Activated CD4-positive, CD25-positive, alpha-beta regulatory T cell treated with anti-CD3 and anti-CD28 coated beads, Interleukin-2, amount 50 U/mL, for 72 hours (primary cell): Measurements from ENCODE around the gene EI24.
A peak's percentile ranks its signal among the peaks of the same experiment; 100 is the strongest.
"Not testable (repeated sequence)": the region's sequence is repeated elsewhere in the genome, so short reads cannot be mapped to it uniquely, and the experiment has no call there.

Experiments used
- DNase-seq: peaks from one replicate; pipeline ENCODE4 v3.0.0; 2021

The EI24 gene

DNA sequence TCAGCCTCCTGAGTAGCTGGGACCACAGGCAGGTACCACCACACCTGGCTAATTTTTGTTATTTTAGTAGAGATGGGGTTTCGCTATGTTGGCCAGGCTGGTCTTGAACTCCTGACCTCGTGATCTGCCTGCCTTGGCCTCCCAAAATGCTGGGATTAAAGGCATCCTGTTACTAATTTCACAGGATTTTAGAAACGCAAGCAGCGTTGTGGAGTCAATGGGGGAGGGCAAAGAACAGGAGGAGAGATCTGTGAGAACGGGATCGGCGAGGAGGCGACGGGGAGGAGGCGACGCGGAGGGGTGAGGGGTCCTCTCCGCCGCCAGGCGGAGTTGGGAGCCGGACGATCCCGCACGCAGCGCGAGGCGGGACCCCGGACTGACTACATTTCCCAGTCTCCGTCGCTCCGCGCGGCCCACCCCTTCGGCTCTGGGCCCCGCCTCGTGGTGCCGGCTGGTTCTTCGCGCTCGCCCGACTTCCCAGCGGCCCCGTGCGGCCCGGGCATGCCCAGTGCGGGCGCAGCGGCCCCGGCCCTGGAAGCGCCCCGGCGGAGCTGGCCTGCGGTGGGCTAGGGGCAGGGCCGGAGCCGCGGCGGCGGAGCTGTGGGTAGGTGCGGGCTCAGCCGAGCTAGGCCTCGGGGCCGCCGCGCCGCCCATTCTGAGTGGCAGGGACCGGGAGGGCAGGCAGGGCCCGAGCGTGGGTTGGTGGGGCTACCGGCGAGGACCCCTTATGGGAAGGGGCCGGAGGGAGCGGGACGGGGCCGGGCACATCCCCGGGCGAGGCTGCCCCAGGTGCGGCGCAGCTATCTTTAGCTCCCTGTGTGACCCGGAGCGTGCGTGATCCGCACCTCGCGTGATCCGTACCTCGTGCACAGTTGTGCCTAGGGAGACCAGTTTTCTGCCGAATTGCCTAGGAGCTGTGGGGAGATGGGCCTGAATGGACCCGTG, at the start of gene EI24:
Gene EI24, plus strand, starts transcription at position 508 of the 945 bp plus-strand sequence. CDS start 3,051 bp downstream, outside the sequence.
- DNase-seq, result peak; percentile 85

DNA sequence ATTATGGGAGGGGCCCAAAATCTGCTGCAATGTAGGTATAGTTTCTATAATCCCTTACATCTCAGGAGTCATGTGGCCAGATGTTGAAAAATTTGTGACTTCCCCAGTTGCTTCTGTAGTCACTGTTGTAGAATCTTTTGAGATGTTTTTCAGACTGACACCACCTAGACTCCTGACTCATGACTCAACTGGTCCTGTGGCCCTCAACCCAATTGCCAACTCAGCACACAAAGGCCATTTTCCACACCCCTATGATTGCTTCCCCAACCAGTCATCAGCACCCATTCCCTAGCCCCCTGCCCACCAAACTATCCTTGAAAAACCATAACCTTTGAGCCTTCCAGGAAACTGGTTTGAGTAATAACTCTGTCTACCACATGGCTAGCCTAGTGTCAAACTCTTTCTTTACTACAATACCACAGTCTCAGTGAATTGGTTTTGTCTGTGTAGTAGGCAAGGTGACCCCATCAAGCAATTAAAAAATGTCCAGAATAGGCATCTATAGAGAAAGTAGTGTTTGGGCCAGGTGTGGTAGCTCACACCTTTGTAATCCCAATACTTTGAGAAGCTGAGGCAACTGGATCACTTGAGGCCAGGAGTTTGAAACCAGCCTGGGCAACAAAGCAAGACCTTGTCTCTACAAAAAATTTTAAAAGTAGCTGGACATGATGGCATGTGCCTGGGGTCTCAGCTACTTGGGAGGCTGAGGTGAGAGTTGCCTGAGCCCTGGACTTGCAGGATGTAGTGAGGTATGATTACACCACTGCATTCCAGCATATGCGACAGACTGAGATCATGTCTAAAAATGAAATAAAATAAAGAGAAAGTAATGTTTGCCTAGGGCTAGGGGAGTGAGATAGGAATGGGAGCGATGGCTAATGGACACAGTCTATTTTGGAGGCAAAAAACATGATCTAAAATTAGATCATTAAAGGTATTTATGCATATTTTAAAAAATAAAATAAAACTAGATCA, 49.1 kb upstream of the EI24 start:
- DNase-seq, result no peak

DNA sequence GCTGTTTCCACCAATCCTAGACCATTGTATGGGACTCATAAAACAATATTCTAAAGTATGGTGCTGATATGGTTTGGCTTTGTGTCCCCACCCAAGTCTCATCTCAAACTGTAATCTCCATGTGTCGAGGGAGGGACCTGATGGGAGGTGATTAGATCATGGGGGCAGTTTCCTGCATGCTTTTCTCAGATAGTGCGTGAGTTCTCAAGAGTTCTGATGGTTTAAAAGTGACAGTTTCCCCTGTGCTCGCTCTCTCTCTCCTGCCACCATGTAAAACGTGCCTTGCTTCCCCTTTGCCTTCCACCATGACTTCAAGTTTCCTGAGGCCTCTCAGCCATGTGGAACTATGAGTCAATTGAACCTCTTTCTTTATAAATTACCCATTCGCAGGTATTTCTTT, 44.0 kb upstream of the EI24 start:
- DNase-seq, result no peak

DNA sequence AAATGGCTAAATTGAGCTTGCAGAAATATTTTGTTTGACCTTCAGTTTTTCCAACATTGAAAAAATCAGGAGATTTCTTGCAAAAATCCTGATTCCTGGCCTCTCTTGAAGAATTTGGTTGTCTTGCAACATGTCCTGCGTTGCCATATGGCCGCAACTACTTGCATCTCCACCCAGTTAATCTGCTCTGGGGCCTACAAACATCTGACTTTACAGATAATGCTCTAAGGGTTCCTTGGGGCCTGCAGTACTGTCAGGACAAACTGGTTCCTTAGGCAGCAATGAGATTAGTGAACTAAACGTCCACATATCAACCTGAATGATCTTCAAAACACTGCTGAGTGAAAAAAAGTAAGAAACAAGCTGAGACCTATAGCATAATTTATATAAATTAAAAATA, 36.6 kb upstream of the EI24 start:
- no peak for DNase-seq

DNA sequence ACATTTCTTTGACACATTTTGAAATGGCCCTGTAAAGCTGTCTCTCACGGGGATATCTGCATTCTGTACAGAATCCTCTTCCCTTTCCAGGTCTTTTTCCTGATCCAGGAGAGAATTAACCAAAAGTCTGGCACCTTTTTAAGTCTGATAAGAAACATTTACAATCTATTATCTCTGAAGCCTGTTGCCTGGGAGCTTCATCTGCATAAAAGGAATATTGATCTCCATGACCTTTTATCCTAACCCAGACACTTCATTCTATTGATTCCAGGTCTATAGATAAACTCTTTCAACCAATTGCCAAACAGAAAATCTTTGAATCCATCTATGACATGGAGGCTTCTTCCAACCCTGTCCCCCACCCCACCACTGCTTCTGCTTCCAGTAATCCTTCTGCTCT, 33.7 kb upstream of the EI24 start:
- no peak for DNase-seq

DNA sequence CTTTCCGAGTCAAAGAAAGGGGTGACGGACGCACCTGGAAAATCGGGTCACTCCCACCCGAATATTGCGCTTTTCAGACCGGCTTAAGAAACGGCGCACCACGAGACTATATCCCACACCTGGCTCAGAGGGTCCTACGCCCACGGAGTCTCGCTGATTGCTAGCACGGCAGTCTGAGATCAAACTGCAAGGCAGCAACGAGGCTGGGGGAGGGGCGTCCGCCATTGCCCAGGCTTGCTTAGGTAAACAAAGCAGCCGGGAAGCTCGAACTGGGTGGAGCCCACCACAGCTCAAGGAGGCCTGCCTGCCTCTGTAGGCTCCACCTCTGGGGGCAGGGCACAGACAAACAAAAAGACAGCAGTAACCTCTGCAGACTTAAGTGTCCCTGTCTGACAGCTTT, 32.4 kb upstream of the EI24 start:
- DNase-seq, result not testable (repeated sequence)

DNA sequence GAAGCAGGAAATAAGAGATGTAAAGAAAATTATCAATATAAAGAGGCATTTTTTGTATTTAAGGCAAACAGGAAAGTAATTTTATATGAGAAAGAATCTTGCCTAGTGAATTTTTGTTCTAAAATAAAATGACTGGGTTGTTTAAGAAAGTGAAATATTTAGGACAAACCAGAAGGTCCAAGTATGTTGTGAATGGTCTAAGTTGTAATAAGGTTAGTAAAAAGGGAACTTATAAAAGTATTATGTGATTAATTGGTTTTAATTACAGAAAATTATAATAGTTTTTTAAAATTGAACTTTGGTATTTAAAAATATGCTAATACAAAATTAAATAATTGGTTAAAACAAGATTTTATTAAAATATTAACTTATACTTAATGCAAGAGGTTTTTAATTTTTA, 26.6 kb upstream of the EI24 start:
- DNase-seq, result no peak

DNA sequence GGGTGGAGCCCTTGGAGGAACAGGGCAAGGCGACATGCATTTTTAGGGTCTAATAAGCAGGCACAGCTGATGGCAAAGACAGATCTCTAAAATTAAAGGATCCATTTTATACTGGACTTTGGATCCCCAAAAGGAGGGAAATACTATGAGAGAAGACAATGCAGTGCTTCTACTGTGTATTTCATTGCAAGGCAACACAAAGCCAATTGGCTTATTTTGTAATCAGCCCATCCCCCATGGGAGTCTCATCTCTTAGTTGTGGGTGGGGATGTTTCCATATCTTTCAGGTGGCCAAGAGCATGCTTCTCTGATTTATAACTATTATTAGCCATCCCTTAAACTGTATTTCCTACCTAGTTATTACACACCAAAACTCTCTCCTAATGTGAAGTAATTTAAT, 18.5 kb upstream of the EI24 start:
- DNase-seq, result no peak

DNA sequence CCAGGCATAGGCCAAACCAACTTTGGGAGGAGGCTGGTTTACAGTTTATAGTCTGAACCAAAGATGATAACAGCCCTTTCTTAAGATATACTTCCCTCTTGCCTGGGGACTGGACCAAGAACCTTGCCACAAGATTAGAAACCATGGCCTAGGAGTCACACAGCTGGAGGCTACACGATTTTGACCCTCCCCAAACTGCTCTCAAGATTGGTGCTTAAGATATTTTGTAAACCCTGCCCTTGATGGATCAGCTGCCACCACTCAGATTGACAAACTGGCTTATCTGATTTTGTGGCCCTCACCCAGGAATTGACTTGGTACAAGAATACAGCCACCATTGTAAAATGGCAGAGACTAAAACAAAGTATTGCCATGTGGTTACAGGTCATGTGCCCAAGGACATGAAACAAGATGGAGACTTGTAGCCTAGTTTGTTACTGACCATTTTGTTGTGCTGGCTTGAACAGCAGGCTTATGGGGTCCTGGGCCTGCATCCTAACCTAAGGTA, 17.4 kb upstream of the EI24 start:
- DNase-seq, result no peak

DNA sequence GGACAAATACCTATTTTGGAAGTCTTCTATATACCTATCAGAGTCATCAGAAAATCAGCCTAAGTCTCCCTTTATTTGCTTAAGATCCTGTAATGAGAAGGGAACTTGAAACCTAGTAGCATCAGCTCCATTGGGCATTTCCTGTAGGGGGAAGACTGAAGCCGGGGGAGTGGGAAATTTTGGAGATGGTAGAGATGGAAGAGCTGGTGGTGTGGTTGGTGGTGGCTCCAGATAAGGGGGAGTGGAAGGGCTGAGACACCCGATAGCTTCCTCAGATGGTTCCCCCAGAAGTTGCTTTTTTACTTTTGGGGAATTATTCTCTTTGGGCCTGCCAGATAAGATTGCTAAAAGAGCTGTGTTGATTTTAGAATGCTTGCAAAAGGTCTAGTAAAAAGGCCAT, 16.4 kb upstream of the EI24 start:
- no peak for DNase-seq

DNA sequence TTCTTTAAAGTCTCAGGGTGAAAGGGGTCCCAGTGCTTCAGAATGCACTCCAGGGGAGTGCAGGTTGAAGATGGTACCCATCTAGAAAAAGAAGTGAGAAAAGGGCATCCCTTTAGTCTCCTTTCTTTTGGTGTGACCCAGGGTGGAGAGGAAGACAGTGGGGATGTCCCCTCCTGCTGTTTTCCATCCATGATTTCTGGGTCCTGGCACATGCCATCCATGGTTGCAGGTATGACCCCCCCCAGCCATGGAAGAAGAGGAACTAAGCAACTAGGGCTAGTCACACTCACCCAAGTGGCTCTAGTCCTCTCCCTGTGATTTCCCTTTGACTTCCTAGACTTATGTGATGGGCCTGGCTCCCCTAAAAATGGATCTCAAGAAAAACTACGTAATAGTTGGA, 15.9 kb upstream of the EI24 start:
- DNase-seq, result no peak

DNA sequence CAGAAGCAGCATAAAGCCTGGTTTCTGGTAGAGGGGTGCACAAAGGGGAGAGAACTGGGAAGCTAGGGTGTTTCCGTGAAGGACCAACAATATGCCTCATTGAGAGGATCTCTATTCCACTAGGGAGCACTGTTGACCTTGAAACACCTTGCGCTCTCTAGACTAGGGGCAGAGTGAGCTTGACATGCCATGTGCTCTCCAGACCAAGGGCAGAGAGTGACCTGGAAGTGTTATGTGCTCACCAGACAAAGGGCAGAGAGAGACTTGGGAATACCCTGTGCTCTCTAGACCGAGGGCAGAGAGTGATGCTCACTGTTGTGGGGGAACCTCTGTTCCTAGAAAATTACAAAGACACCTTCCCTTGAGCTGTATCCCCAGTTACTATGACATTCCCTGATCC, 15.2 kb upstream of the EI24 start:
- no peak for DNase-seq

DNA sequence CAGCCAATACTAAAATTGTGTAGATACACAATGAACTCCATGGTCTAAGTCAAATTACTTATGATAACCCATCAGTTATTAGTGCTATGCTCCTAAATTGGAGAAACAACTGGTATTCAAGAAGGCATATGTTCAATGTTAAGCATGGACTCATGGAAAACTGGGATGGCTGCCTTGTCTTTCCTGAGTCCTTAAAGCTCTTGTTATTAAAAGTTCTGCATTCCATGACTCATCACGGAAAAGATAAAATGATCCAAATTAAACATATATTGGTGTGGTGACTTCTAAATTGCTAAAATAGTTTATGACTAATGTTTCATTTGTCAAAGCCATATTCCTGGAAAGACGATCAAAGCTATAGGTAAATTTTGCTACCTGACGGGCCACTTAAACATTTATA, 9.4 kb upstream of the EI24 start:
- no peak for DNase-seq

DNA sequence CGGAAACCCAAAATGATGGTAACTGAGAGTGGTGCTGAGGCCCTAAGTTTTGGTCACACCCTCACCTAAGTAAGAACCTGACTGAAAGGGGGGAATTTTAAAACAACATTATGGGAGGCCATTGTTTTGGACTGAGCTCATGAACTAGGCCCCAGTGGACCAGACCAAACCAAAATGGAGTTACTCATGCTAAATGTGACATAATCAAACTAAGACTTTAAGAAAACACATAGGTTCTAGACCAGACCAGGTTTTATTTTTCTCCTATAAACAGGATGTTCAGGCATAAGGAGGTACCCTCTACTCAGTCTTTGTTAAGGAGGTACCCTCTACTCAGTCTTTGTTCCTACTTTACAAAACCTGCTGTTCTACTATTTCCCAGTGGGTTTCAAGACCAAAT, 7.4 kb upstream of the EI24 start:
- DNase-seq, result no peak

DNA sequence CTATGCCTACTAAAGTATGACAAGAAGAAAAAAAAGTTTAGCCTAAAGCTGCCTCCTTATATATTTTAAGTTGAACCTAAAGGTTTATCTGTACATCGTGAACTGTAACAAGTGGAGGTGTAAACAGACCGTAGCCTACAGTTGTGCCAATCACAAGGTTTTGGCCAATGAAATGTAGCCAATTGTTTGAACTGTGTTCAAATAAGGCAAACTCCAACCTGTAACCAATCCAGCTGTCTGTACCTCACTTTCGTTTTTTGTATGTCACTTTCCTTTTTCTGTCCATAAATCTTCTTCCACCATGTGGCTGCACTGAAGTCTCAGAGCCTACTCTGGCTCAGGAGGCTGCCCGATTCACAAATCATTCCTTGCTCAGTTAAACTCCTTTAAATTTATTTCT, 6.8 kb upstream of the EI24 start:
- no peak for DNase-seq

DNA sequence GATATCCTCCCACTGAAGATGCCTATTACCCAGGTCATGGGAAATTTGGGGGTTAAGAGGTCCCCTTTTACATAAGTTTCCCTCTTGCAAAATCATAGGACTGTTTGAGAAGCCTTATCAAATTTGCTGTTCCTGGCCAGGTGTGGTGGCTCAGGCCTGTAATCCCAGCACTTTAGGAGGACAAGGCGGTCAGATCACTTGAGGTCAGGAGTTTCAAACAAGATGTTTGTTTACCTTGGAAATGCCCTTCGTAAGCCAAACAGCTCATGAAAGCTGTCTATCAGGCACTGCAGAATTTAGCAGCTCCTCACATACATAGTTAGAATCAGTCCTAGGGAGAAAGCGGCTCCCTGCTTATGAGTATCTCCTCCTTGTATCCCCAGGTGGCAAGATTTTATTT, 4.9 kb upstream of the EI24 start:
- DNase-seq, result no peak

DNA sequence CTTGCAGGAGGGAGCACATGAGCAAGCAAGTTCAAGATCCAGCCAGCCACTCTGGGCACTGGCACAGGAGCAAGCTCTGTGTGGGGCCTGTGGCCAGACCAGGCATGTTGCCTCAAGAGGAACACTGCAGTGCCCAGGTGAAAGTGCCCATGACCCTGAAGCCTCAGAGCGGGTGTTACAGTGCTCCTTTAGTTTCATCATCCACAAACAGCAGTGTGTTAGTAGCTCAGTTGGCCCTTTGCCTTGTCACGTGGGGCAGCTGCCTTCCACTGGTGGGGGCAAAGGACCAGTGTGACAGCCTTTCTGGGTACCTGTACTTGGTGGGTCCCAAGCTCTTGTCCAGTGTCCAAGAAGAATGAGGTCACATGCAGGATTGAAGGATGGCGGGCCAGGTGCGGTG, 3.0 kb upstream of the EI24 start:
- DNase-seq, result no peak

DNA sequence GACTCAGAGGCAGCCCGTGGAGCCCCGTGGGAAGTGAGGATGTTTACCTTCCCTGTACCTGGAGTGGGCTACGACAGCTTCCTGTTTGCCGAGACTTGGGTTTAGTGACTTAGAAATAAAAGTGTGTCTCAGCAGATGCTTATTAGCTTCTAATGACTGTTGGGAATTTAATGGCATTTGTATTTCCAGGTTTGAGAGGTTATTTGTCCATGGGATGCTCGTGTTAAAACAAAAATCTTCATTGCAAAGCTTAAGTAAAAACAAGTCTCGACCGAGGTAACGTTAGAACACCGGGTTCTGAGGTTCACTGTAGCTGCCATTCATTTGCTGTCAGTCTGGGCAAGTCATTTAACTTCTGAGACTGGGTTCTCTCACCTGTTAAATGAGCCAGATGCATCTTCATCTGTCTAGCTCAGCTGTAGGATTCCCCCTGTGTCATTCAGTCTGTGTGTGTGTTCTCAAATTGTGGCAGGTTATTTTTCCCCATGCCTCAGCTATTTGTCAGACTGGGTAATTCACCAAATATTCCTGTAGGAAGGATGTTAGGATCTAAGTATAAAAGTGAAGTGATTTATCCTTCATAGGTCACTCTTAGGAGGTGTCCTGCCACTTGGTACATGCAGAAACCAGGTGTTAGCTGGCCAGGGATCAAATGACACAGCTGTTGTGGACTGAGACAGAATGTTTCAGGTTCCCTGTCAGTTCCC, 791 bp downstream of the EI24 start:
- DNase-seq, result no peak

DNA sequence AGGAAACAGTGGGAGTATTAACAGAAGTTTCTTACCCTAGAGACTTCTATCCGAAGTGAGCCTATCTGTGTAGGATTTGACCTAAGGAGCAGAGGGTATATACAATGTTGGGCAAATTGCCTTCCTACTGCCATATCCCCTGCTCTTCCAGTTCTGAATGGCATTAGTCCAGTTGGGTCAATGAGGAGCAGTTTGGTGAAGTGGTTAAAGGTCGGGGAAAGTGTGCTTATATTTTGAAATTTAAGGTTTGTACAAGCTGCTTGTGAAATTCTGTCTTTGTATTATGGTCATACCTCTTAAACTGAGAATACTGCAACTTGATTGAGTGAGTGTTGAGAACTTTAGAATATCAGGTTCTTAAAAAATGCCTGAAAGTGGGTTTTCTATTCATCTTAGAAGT, 1.7 kb downstream of the EI24 start:
- no peak for DNase-seq

DNA sequence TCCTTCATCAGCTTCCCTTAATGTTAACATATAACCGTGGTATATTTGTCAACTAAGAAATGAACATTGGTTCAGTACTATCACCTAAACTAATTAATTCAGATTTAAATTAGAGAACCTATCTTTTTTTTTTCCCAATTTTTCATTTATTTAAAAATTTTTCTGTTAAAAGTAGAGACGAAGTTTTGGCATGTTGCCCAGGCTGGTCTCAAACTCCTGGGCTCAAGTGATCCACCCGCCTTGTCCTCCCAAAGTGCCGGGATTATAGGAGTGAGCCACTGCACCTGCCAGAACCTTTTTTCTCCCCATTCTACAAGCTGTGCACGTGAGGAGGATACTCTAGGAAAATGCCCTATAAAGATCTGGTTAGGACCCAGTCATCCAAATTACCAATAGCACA, 3.6 kb downstream of the EI24 start:
- DNase-seq, result no peak

DNA sequence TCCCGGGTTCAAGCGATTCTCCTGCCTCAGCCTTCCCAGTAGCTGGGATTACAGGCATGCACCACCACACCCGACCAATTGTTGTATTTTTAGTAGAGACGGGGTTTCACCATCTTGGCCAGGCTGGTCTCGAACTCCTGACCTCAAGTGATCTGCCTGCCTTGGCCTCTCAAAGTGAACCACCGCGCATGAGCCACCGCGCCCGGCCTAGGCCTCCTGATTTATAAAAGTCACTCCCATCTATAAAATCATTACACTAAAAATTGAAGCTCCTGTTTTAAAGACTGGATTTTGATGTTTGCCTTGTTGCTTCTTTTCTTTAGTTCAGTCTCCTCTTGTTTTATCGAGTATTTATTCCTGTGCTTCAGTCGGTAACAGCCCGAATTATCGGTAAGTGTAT, 7.9 kb downstream of the EI24 start:
- DNase-seq, result not testable (repeated sequence)

DNA sequence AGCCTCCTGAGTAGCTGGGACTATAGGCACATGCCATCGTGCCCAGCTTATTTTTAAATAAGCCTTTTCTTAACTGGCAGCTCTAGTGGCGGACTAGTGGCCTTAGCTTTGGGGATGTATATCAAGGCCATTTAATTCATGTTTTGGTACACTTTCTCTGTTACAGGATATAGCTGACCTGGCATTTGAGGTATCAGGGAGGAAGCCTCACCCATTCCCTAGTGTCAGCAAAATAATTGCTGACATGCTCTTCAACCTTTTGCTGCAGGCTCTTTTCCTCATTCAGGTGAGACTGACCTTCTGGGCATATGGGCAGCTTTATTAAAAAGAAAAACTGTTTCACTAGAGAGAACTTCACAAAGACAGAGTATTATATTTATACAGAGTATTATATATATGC, 9.5 kb downstream of the EI24 start:
- DNase-seq, result no peak

DNA sequence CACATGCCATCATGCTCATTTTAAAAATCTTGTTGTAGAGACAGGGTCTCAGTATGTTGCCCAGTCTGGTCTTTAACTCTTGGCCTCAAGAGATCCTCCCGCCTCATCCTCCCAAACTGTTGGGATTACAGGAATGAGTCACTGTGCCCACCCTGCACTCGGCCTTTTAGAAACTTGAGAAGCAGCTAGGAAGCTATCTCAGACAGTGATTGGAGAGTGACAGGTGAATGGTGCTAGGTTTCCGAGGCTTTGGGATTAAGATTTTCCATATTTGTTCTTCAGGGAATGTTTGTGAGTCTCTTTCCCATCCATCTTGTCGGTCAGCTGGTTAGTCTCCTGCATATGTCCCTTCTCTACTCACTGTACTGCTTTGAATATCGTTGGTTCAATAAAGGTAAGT, 10.5 kb downstream of the EI24 start:
- DNase-seq, result no peak
